Skin epidermis (tissue), 12 donors: ENCODE measurements around the gene ARHGAP32.
"Not testable (repeated sequence)": the region's sequence is repeated elsewhere in the genome, so short reads cannot be mapped to it uniquely, and the experiment has no call there.

ENCODE experiments used
- H3K27ac ChIP-seq, 21 experiments: fragments of 200-600 bp; sonication (generic) in 11 of 21; one replicate each; pipeline ENCODE4 v1.5.0; 2020; ENCODE audit warnings: mild to moderate bottlenecking in 3 of 21, inconsistent platforms in 2 of 21, moderate library complexity in 2 of 21
- H3K4me3 ChIP-seq, 7 experiments: fragments of 200-600 bp; sonication (generic) in 2 of 7; one replicate each; pipeline ENCODE4 v1.5.0; 2020; ENCODE audit warnings: inconsistent platforms in 2 of 7, mild to moderate bottlenecking in 2 of 7, moderate library complexity in 1 of 7

The ARHGAP32 gene

GRCh38 chr11:128924510-128925249 is 267.4 kb downstream of the ARHGAP32 start:
- H3K27ac ChIP-seq, result no peak overlapping the region
- H3K4me3 ChIP-seq, result no peak overlapping the region

- Histone ChIP-seq H3K4me3 (no peak overlapping the region), H3K27ac (no peak overlapping the region)
Observed at GRCh38 chr11:128924104-128924503, 268.0 kb downstream of the ARHGAP32 start.

DNA sequence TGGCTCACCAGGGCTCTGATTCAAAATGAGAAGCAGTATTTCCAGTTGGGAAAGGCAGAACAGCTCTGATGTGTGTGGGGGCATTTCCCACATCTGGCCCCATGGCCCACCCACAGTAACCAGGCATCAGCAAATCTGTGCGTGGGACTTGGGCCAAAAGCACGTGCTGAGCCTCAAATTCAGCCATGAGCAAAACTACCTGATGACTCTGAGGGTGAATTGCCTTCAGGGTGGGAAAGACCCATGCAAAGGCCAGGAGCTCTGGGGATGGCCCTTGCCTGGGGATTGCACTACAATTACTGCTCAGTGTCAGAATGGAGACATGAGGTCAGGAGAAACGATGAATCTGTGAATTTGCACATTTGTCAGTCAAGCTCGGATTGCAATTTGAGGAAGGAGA is 270.3 kb downstream of the ARHGAP32 start:
- Histone ChIP-seq H3K27ac (no peak overlapping the region), H3K4me3 (no peak overlapping the region)

DNA sequence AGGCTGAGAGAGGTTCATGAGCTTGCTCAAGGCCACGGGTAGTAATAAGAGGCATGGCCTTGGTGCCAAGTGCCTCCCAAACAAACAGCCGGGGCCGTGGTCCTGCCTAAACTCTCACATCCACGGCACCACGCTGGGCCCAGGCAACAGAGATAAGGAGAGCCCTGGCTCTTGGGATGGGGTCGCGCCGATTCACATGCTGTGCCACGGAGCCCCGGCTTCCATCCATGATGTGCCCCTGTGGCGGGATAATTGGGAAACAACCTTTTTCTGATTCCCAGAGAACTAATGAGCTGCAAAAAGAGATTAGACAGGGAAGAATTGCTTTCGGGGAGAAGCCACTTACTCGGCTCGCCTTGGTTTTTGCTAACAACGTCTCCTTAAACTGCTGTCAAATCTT is 271.5 kb downstream of the ARHGAP32 start:
- Histone ChIP-seq H3K4me3 (no peak overlapping the region), H3K27ac (no peak overlapping the region)

- H3K4me3 ChIP-seq, H3K27ac ChIP-seq: not testable (repeated sequence)
Observed at GRCh38 chr11:128919635-128920034, 272.5 kb downstream of the ARHGAP32 start.

GRCh38 chr11:128919216-128919615 is 272.9 kb downstream of the ARHGAP32 start:
- no peak overlapping the region for H3K27ac ChIP-seq
- H3K4me3 ChIP-seq, result no peak overlapping the region

- Histone ChIP-seq H3K27ac (no peak overlapping the region), H3K4me3 (no peak overlapping the region)
Observed at GRCh38 chr11:128917144-128917724, 274.9 kb downstream of the ARHGAP32 start.

- Histone ChIP-seq H3K27ac (no peak overlapping the region), H3K4me3 (no peak overlapping the region)
Observed at GRCh38 chr11:128916681-128917080, 275.4 kb downstream of the ARHGAP32 start.

GRCh38 chr11:128916037-128916572 is 276.0 kb downstream of the ARHGAP32 start:
- no peak overlapping the region for H3K27ac ChIP-seq
- H3K4me3 ChIP-seq, result no peak overlapping the region

GRCh38 chr11:128915149-128915521 is 277.0 kb downstream of the ARHGAP32 start:
- Histone ChIP-seq H3K27ac (peak overlapping the region in 10 of 21 experiments; percentile 15 to 62 (median 42)), H3K4me3 (no peak overlapping the region)
